Activated CD4-positive, alpha-beta T cell treated with anti-CD3 and anti-CD28 coated beads for 36 hours (primary cell): ENCODE results near the gene DLGAP1. TPM values are rescaled to one million over a fixed set of nuclear protein-coding genes. Genes with fewer than 3 reads are reported as not detected.

Source experiments
- ATAC-seq: fragments of 200-7000 bp; cut with Tn5 transposase; one replicate; pipeline ENCODE4 v1.10.0; 2021; ENCODE audit warnings: mild to moderate bottlenecking, moderate library complexity
- CTCF ChIA-PET: fragments of 350-600 bp; sonication (Branson Sonifier 250); formaldehyde crosslinking; loops from one replicate; lab custom pipeline; 2021; ENCODE audit warnings: antibody characterized with exemption; lab: Charles Lee
- POLR2A ChIA-PET: fragments of 350-600 bp; sonication (Branson Sonifier 250); formaldehyde crosslinking; loops from one replicate; lab custom pipeline; 2021; ENCODE audit warnings: antibody characterized with exemption, inconsistent platforms; lab: Charles Lee
- DNase-seq: peaks from one replicate; pipeline ENCODE4 v3.0.0-alpha.2; 2020
- H3K27ac Mint-ChIP-seq: one replicate; pipeline ENCODE4 v1.8.0; 2021; ENCODE audit warnings: mixed read lengths
- H3K27me3 Mint-ChIP-seq: one replicate; pipeline ENCODE4 v1.8.0; 2021; ENCODE audit warnings: mixed read lengths
- H3K36me3 Mint-ChIP-seq: one replicate; pipeline ENCODE4 v1.8.0; 2021; ENCODE audit warnings: low read depth, mixed read lengths
- H3K4me1 Mint-ChIP-seq: one replicate; pipeline ENCODE4 v1.8.0; 2021; ENCODE audit warnings: mixed read lengths
- H3K4me3 Mint-ChIP-seq: one replicate; pipeline ENCODE4 v1.8.0; 2021; ENCODE audit warnings: mild to moderate bottlenecking, moderate library complexity, mixed read lengths
- H3K9me3 Mint-ChIP-seq: one replicate; pipeline ENCODE4 v1.8.0; 2021; ENCODE audit warnings: low read depth, mixed read lengths
- intact Hi-C, 2 experiments: fragments of 100-400 bp; cut with DNase I in 1 of 2; cut with micrococcal nuclease in 1 of 2; formaldehyde crosslinking; loops; one replicate each; pipeline versions ENCODE4 v1.14.2 to v1.15.1; 2022 to 2024; cut with DNase I, micrococcal nuclease
- total RNA-seq, 2 experiments: library from RNA; stranded (reverse); gene quantifications; one replicate each; pipeline ENCODE4 v1.2.3, GENCODE V29; 2021

DLGAP1 gene
- total RNA-seq, 2 experiments from 2014 or later = 0.14 TPM; not detected in 1

DNA sequence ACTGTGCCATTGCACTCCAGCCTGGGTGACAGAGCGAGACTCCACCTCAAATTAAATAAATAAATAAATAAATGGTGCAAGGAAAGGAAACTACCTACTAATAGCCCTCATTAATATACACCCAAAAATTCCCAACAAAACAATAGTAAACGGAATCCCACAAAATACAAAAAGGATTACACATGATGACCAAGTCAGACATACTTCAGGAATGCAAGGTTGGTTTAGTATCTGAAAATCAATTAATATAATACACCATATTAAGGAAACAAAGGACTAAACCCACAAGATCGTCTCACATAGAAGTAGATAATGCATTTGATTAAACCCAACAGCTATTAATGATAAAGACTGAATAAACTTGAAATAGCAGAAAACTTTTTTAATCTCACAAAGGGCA is 697.7 kb downstream of the DLGAP1 start:
- Mint-ChIP-seq H3K27ac (no peak overlapping the region), H3K9me3 (peaks cover 8% of the 10 kb centered on the region), H3K27me3 (peaks cover 3% of the 10 kb centered on the region), H3K4me3 (no peak overlapping the region), H3K4me1 (no peaks in the 10 kb centered on the region), H3K36me3 (no peaks in the 10 kb centered on the region)
- DNase-seq (no peak), ATAC-seq (no peak)
- intact Hi-C loops = no loop called here
- CTCF ChIA-PET = no interaction called here
- POLR2A ChIA-PET = no interaction called here

DNA sequence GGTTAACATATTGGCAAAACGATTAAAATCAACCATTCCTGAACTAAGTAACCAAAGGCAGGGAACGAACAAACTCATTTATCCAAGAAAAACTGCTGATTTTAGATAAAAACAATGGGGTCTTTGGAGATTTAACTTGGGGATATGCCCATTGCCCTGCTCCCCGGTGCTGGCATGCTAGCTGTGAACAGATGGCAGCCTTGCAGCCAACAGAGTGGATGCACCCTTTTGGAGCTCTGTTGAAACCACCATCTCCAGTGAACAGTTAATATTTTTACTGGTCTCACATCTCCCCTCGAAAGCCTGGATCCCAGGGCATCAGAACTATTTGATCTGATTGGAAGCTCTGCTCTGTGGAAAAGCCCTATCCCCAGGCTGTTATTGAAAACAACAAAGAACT is 702.0 kb downstream of the DLGAP1 start:
- Mint-ChIP-seq H3K9me3 (peaks cover 8% of the 10 kb centered on the region), H3K27ac (no peak overlapping the region), H3K27me3 (peaks cover 7% of the 10 kb centered on the region), H3K36me3 (no peaks in the 10 kb centered on the region), H3K4me1 (no peaks in the 10 kb centered on the region), H3K4me3 (no peak overlapping the region)
- ChIA-PET POLR2A (no interaction called here), CTCF (interaction anchor here (1.5 kb wide), 1 partner anchor 18 kb away, joined by 6 read pairs; no protein-coding TSS in a partner anchor)
- DNase-seq (no peak), ATAC-seq (no peak)
- intact Hi-C loops = no loop called here

DNA sequence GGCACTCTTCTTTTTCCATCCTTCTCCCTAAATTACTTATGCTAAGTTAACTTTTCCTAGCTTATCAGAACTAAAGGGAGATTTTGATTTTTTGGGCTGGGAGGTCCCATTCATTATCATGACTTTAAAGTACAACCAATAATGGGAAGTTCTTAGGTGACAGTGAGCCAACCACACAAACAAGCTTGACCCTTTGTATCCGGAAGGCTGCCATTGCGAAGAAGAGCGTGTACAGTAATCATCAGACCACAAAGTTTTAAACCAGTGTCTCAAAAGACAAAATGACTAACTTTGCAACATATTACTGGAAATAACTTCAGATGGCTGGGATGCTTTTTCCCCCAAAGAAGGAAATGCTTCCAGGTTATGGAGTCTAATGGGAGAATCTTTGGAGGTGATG is 707.0 kb downstream of the DLGAP1 start:
- ChIA-PET POLR2A (no interaction called here), CTCF (no interaction called here)
- H3K4me1 Mint-ChIP-seq = no peaks in the 10 kb centered on the region
- intact Hi-C loops = no loop called here
- no peak for ATAC-seq
- H3K36me3 Mint-ChIP-seq = no peaks in the 10 kb centered on the region
- no peak overlapping the region for H3K4me3 Mint-ChIP-seq
- no peaks in the 10 kb centered on the region for H3K9me3 Mint-ChIP-seq
- H3K27me3 Mint-ChIP-seq = peaks cover 7% of the 10 kb centered on the region
- H3K27ac Mint-ChIP-seq = no peak overlapping the region
- no peak for DNase-seq

DNA sequence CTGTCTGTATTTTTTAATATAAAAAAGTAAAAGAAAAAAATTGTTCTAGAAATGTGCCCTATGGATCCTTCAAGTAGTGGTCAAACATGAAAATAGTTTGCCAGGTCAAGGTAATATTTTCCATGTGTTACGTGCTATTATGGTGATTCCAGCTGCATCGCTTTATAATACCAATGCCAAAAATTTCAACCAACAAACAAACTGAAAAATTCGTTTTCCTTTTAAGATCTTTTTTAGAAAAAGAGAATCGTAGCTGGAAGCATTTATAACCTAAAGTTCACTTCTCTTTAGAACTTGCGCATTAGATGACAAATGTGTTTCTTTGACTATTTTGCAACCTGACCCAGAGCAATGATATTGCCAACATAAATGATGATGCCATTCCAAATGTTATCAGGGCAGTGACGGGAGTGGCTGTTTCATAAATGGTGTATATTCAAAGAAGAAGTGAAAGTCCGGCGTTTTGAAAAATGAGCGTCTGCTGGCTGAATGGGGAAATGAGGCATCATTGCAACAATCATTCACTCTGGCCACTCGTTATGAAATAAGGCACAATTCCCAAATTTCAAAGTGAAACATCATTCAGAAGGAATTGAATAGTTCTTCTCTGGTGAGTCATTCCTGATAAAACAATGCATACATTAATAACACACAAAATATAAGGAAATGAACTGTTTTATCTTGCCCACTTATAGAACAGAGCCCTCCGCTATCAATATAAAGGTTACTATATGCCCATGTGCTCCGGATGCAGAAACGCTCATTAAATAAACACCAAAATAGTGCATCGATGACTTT is 707.7 kb downstream of the DLGAP1 start:
- intact Hi-C loops = no loop called here
- ChIA-PET CTCF (no interaction called here), POLR2A (no interaction called here)
- ATAC-seq (no peak), DNase-seq (no peak)
- Mint-ChIP-seq H3K4me3 (no peak overlapping the region), H3K4me1 (no peaks in the 10 kb centered on the region), H3K9me3 (no peaks in the 10 kb centered on the region), H3K27me3 (peaks cover 7% of the 10 kb centered on the region), H3K27ac (no peak overlapping the region), H3K36me3 (no peaks in the 10 kb centered on the region)

DNA sequence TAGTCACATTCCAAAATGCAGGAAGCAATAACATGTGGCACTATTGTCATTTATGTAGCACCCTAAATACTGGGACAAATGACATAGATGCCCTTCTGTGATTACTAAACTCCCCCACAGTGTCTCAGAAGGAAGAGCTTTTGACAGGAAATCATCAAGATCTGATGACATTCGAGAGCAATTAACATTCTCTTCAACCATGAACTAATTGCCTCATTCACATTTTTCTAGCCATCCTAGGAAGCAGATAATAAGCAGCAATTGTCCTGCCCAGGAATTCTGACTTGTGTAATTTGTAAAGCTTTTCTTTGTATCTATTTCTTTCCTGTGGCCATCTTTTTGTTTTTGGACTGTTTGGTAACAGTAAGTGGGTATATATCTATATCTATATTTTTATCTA is 712.6 kb downstream of the DLGAP1 start:
- no peaks in the 10 kb centered on the region for H3K36me3 Mint-ChIP-seq
- CTCF ChIA-PET = interaction anchor here (0.6 kb wide), 1 partner anchor 292 kb away, joined by 3 read pairs; no protein-coding TSS in a partner anchor
- H3K4me1 Mint-ChIP-seq = no peaks in the 10 kb centered on the region
- no peak overlapping the region for H3K4me3 Mint-ChIP-seq
- H3K9me3 Mint-ChIP-seq = peaks cover 8% of the 10 kb centered on the region
- peaks cover 3% of the 10 kb centered on the region for H3K27me3 Mint-ChIP-seq
- POLR2A ChIA-PET = no interaction called here
- H3K27ac Mint-ChIP-seq = no peak overlapping the region
- intact Hi-C loops = no loop called here
- no peak for ATAC-seq
- no peak for DNase-seq

DNA sequence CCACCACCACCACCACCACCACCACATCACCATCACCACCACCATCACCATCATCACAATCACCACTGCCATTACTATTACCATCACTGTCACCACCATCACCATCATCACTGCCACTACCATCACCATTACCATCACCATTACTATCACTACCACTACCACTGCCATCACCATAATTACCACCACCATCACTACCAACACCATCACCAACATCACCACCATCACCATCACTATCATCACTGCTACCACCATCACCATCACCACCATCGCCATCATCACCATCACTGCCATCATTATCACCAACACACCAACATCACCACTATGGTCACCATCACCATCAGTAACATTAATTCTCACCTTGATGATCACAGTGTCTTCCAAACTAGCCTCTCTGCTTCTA is 713.8 kb downstream of the DLGAP1 start:
- DNase-seq (no peak), ATAC-seq (no peak)
- Mint-ChIP-seq H3K9me3 (peaks cover 8% of the 10 kb centered on the region), H3K36me3 (no peaks in the 10 kb centered on the region), H3K27me3 (peaks cover 4% of the 10 kb centered on the region), H3K4me1 (no peaks in the 10 kb centered on the region), H3K27ac (no peak overlapping the region), H3K4me3 (no peak overlapping the region)
- intact Hi-C loops = no loop called here
- CTCF ChIA-PET = no interaction called here
- POLR2A ChIA-PET = no interaction called here

DNA sequence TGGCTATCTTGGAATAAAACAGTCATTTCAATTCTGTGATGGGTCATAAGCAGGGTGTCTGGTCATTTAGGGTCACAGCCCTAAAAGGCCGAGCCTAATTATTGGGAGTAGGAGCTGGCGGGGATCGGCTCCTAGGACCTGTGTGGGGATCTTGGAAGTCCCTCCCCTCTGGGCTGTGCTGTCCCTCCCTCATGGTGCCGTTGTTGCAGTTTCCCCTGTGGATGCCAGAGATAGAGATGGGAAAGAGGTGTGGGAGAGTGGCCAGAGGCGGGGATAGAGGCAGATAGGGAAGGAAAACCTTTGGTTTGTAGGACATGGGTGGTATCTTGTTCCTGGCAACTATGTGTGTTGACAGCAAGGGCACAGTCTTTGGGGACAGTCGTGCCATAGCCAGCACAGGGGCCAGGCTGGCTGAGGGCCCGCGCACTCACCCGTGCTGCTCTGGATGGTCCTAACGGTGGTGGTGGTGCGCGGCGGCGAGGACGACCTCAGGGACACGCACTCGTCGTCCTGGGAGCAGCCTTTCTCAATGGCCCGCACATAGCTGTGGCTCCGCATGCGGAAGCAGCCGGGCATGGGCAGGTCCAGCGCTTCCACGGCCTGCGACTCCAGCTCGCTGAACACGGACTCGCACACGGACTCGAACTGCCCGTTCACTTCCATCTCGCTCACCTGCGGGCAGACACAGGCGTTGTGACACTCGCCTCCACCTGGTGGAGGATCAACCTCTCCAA is 726.2 kb downstream of the DLGAP1 start:
- H3K9me3 Mint-ChIP-seq = no peaks in the 10 kb centered on the region
- DNase-seq = no peak
- intact Hi-C loops = loop anchor here in 1 of 2 experiments (10.0 kb wide), 1 partner anchor 64 kb away; no protein-coding TSS in a partner anchor
- no peak overlapping the region for H3K4me3 Mint-ChIP-seq
- POLR2A ChIA-PET = no interaction called here
- peaks cover 13% of the 10 kb centered on the region for H3K27me3 Mint-ChIP-seq
- no peak for ATAC-seq
- H3K27ac Mint-ChIP-seq = no peak overlapping the region
- CTCF ChIA-PET = interaction anchor here (0.8 kb wide), 1 partner anchor 266 kb away, joined by 3 read pairs; no protein-coding TSS in a partner anchor
- no peaks in the 10 kb centered on the region for H3K36me3 Mint-ChIP-seq
- no peaks in the 10 kb centered on the region for H3K4me1 Mint-ChIP-seq

DNA sequence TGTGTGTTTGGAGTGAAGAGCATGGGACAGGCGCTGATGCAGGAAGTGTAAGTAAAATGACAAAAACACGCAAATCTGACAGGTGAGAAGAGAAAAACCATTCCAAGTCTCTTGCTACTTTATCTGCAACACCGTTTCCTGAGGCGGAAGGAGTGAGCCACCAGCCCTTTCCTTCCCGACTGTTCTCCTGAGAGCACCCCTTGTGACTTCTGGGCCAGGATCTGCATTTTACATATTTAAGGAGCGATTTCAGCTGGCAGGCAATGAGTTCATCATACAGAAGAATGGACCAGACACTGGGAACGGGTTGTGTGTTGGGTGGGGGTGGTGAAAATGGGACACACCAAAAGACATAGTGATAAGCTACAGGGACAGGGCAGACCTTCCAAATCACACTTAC is 727.8 kb downstream of the DLGAP1 start:
- Mint-ChIP-seq H3K27me3 (peaks cover 13% of the 10 kb centered on the region), H3K4me3 (no peak overlapping the region), H3K36me3 (no peaks in the 10 kb centered on the region), H3K4me1 (no peaks in the 10 kb centered on the region), H3K9me3 (no peaks in the 10 kb centered on the region), H3K27ac (no peak overlapping the region)
- CTCF ChIA-PET = interaction anchor here (0.7 kb wide), 1 partner anchor 61 kb away, joined by 3 read pairs; no protein-coding TSS in a partner anchor
- ATAC-seq (no peak), DNase-seq (no peak)
- POLR2A ChIA-PET = no interaction called here
- intact Hi-C loops = loop anchor here in 1 of 2 experiments (10.0 kb wide), 1 partner anchor 62 kb away; no protein-coding TSS in a partner anchor

DNA sequence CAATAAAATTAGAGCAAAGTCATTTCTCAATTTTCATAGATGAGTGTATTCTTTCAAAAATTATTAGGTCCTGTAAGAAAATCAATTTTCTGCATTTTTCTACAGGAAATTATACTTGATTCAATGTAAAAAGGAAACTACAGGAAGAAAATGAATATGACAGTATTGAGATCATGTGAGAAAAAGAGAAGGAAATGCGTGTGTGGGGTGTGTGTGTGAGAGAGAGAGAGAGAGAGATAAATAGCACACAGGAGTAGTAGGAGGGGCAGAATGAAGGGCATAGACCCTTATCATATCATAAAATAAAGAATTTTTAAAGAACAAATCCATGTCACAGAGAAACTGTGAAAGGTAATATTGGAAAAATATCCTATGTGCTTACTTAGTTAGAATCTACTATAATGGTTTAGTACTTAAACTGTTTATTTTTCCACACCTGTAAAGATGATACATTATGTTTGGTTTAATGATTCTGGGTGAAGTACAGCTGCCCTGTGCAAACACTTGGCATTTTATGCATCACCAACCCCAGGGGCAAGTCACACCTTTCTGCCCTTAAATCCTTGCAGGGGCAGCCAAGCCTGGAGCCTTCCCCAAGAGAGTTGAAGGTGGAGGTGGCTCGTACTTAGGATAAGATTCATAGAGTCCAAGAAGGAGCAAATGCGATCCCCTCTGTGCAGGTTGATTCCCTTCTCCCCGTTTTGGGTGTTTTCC is 728.7 kb downstream of the DLGAP1 start:
- Mint-ChIP-seq H3K4me3 (no peak overlapping the region), H3K27ac (no peak overlapping the region), H3K4me1 (no peaks in the 10 kb centered on the region), H3K9me3 (no peaks in the 10 kb centered on the region), H3K36me3 (no peaks in the 10 kb centered on the region), H3K27me3 (peaks cover 10% of the 10 kb centered on the region)
- no peak for DNase-seq
- ChIA-PET CTCF (interaction anchor here (0.7 kb wide), 1 partner anchor 60 kb away, joined by 3 read pairs; no protein-coding TSS in a partner anchor), POLR2A (no interaction called here)
- intact Hi-C loops = loop anchor here in 1 of 2 experiments (10.0 kb wide), 1 partner anchor 62 kb away; no protein-coding TSS in a partner anchor
- no peak for ATAC-seq

DNA sequence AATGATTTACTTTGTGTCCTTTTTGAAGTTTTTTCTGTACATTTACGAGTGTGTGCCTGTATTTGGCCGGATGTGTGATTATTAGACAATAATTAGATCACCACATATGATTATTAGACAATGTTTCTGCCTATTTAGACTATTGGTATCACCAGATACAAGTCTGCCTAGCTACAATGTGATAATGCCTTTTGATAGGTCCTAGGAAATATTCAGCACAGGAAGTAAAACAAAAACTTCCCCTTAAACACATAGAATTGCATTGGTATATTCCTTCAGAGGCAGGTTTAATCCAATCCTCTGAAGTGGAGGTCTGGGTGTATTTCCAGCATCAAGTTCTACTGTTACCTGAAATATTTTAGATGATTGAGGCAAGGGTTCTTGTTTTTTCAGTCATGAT is 730.0 kb downstream of the DLGAP1 start:
- no peaks in the 10 kb centered on the region for H3K4me1 Mint-ChIP-seq
- DNase-seq = no peak
- H3K27ac Mint-ChIP-seq = no peak overlapping the region
- H3K9me3 Mint-ChIP-seq = no peaks in the 10 kb centered on the region
- peaks cover 10% of the 10 kb centered on the region for H3K27me3 Mint-ChIP-seq
- no peaks in the 10 kb centered on the region for H3K36me3 Mint-ChIP-seq
- ChIA-PET POLR2A (interaction anchor here (0.6 kb wide), 1 partner anchor 37 kb away, joined by 3 read pairs; no protein-coding TSS in a partner anchor), CTCF (no interaction called here)
- no peak overlapping the region for H3K4me3 Mint-ChIP-seq
- intact Hi-C loops = loop anchor here in 1 of 2 experiments (10.0 kb wide), 1 partner anchor 60 kb away; no protein-coding TSS in a partner anchor
- no peak for ATAC-seq

DNA sequence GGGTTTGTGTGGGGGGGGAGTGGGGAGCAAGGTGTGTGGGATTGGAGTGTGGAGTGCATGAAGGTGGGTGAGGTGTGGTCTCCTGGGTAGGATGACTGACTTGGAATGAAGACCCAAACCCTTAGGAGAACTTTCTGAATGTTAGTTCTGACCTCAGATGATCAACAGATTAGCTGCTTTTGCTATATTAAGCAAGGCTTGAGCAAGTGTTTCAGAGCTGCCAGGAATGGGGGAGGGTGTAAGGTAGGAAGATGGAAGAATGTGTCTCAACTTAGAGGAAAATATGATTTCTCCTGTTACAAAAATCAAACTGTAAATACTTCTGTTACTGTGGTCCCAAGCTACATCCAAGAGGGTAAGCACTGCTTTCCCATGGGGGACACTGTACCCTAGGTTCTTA is 731.6 kb downstream of the DLGAP1 start:
- H3K4me3 Mint-ChIP-seq = no peak overlapping the region
- no peak overlapping the region for H3K27ac Mint-ChIP-seq
- intact Hi-C loops = loop anchor here in 1 of 2 experiments (10.0 kb wide), 1 partner anchor 59 kb away; no protein-coding TSS in a partner anchor
- CTCF ChIA-PET = interaction anchor here (2.6 kb wide), 1 partner anchor 48 kb away, joined by 8 read pairs; no protein-coding TSS in a partner anchor
- POLR2A ChIA-PET = no interaction called here
- no peak for ATAC-seq
- no peaks in the 10 kb centered on the region for H3K9me3 Mint-ChIP-seq
- H3K36me3 Mint-ChIP-seq = no peaks in the 10 kb centered on the region
- no peaks in the 10 kb centered on the region for H3K4me1 Mint-ChIP-seq
- H3K27me3 Mint-ChIP-seq = peaks cover 10% of the 10 kb centered on the region
- DNase-seq = no peak
